Adrenal gland (tissue), 5 donors: ENCODE measurements around the gene MRPS27.

ENCODE experiments used
- POLR2A ChIP-seq, 2 donors: fragments of 450-650 bp; IDR thresholded peaks; one replicate each; pipeline ENCODE4 v1.6.1; 2017; ENCODE audit warnings: antibody characterized with exemption in 2 of 2, mild to moderate bottlenecking in 2 of 2, moderate library complexity in 1 of 2
- TF ChIP-seq, protein P1 (sequence below), 6 experiments: fragments of 450-650 bp in 4 of 6; fragments of 200-600 bp in 2 of 6; sonication (generic) in 1 of 6; IDR thresholded peaks; 1 replicate in 5 of 6; 2 replicates in 1 of 6; pipeline versions ENCODE4 v1.5.1 to v1.8.0; 2016 to 2021; ENCODE audit warnings: antibody characterized with exemption in 6 of 6, mild to moderate bottlenecking in 2 of 6, moderate library complexity in 1 of 6
- donor health status: DM: no; HTN: no; CAD: no.

DNA sequence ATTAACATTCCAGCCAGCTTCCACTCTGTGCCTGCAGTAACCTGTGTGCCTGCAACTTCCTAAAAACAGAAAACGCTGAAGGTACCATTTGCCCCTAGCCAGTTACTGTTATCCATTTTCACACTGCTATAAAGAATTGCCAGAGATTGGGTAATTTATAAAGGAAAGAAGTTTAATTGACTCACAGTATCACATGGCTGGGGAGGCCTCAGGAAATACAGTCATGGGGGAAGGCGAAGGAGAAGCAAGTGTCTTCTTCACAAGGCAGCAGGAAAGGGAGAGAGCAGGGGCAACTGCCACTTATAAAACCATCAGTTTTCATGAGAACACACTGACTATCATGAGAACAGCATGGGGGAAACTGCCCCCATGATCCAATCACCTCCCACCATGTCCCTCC is 31.3 kb upstream of the MRPS27 start:
- TF ChIP-seq, protein P1, sequence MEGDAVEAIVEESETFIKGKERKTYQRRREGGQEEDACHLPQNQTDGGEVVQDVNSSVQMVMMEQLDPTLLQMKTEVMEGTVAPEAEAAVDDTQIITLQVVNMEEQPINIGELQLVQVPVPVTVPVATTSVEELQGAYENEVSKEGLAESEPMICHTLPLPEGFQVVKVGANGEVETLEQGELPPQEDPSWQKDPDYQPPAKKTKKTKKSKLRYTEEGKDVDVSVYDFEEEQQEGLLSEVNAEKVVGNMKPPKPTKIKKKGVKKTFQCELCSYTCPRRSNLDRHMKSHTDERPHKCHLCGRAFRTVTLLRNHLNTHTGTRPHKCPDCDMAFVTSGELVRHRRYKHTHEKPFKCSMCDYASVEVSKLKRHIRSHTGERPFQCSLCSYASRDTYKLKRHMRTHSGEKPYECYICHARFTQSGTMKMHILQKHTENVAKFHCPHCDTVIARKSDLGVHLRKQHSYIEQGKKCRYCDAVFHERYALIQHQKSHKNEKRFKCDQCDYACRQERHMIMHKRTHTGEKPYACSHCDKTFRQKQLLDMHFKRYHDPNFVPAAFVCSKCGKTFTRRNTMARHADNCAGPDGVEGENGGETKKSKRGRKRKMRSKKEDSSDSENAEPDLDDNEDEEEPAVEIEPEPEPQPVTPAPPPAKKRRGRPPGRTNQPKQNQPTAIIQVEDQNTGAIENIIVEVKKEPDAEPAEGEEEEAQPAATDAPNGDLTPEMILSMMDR (IDR thresholded peaks at IDR 0.05) = no peak
- TF ChIP-seq POLR2A (IDR thresholded peaks at IDR 0.05) = no peak
